Bronchial epithelial cell (primary cell): ENCODE data around the gene HSFX4. TPM values are rescaled to one million over a fixed set of nuclear protein-coding genes. Genes with fewer than 3 reads are reported as not detected.
"Not testable (repeated sequence)": the region's sequence is repeated elsewhere in the genome, so short reads cannot be mapped to it uniquely, and the experiment has no call there.

ENCODE experiments used
- DNase-seq: peaks from one replicate; pipeline ENCODE4 v3.0.0-alpha.2; 2010; ENCODE audit warnings: low read depth
- FAIRE-seq: peaks from 2 replicates; lab custom pipeline; 2011; peaks lifted over from hg19 to GRCh38; lab: Jason Lieb, UNC
- H3K27me3 ChIP-seq: 2 replicates; pipeline ENCODE4 v1.5.1; 2011; ENCODE audit warnings: low read length; ENCODE audit not compliant: control insufficient read depth, insufficient read depth
- H3K36me3 ChIP-seq: 2 replicates; pipeline ENCODE4 v1.5.1; 2011; ENCODE audit warnings: low read length; ENCODE audit not compliant: control insufficient read depth, insufficient read depth
- H3K4me3 ChIP-seq: 2 replicates; pipeline ENCODE4 v1.5.1; 2011; ENCODE audit warnings: mild to moderate bottlenecking, low read depth, low read length, control low read depth
- CTCF ChIP-seq: IDR thresholded peaks from 2 replicates; pipeline ENCODE4 v1.5.1; 2011; ENCODE audit warnings: mild to moderate bottlenecking, moderate library complexity, low read length, control low read depth, inconsistent platforms; ENCODE audit not compliant: insufficient read depth, severe bottlenecking
- total RNA-seq: library from RNA; depleted of rRNA; stranded (reverse); fragments of >200 nt; gene quantifications from 2 replicates; pipeline ENCODE4 v1.2.1, GENCODE V29; 2014

HSFX4 gene
- total RNA-seq, 1 donor from 2014 or later, result not detected

GRCh38 chrX:149908727-149909126 lies 20.6 kb upstream of the HSFX4 start:
- no peak for TF ChIP-seq CTCF
- DNase-seq (no peak), FAIRE-seq (no peak)
- Histone ChIP-seq H3K4me3 (no peak overlapping the region), H3K36me3 (no peaks in the 10 kb centered on the region), H3K27me3 (no peaks in the 10 kb centered on the region)

- Histone ChIP-seq H3K4me3 (no peak overlapping the region), H3K27me3 (no peaks in the 10 kb centered on the region), H3K36me3 (no peaks in the 10 kb centered on the region)
- no peak for TF ChIP-seq CTCF
- no peak for FAIRE-seq
- peak; percentile 30 for DNase-seq
These were observed 19.8 kb upstream of the HSFX4 start for GRCh38 chrX:149909324-149910177.

GRCh38 chrX:149910178-149910695 lies 19.1 kb upstream of the HSFX4 start:
- no peaks in the 10 kb centered on the region for H3K36me3 ChIP-seq
- FAIRE-seq (no peak), DNase-seq (no peak)

DNA sequence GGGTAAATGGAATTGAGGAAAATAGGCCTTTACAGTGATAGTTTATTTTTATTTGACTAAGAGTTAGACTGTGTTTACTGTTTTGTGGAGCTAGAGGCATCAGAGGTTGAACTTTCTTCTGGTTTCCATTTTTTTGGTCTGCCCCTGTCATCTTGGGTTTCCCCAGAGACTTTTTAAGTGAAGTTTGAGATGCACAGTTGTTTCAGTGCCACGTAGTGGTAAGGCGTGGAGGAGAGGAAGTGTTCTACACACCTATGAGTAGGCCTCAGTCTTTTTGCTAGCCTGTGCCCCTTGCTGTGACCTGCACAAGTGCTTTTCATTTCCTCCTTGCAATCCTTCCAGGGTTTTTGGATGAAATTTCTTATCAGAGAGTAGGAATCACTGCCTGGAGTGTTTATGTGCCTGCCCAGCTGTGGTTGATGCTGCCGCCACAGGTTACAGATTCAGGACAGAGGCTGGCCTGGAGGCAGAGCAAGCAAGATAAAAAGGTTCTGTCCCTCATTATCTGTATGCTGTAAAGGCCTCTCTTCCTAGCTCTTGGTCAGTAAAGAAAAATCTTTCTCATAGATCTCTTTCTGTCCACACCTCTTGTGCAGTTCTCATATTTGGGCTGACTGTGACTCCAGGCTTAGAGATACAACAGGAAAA lies 12.5 kb upstream of the HSFX4 start:
- FAIRE-seq, result peak; percentile 43
- H3K4me3 ChIP-seq, result no peak overlapping the region
- H3K27me3 ChIP-seq, result no peaks in the 10 kb centered on the region

More at GRCh38 chrX:149910178-149910695, 19.1 kb upstream of the HSFX4 start:
- no peak overlapping the region for H3K4me3 ChIP-seq
- H3K27me3 ChIP-seq, result no peaks in the 10 kb centered on the region
- TF ChIP-seq CTCF, result no peak

GRCh38 chrX:149923836-149924235 lies 5.5 kb upstream of the HSFX4 start:
- not testable (repeated sequence) for H3K27me3 ChIP-seq, H3K4me3 ChIP-seq, FAIRE-seq, H3K36me3 ChIP-seq, DNase-seq

More for the DNA sequence above, 12.5 kb upstream of the HSFX4 start:
- no peak for TF ChIP-seq CTCF
- no peaks in the 10 kb centered on the region for H3K36me3 ChIP-seq
- DNase-seq, result no peak

GRCh38 chrX:149924434-149924833 lies 4.9 kb upstream of the HSFX4 start:
- DNase-seq, H3K36me3 ChIP-seq, H3K27me3 ChIP-seq, H3K4me3 ChIP-seq: not testable (repeated sequence)
- FAIRE-seq, result peak; percentile 62

GRCh38 chrX:149927245-149927963 lies 2.0 kb upstream of the HSFX4 start:
- peak; percentile 70 for FAIRE-seq
- not testable (repeated sequence) for DNase-seq, H3K4me3 ChIP-seq, H3K36me3 ChIP-seq, H3K27me3 ChIP-seq

DNA sequence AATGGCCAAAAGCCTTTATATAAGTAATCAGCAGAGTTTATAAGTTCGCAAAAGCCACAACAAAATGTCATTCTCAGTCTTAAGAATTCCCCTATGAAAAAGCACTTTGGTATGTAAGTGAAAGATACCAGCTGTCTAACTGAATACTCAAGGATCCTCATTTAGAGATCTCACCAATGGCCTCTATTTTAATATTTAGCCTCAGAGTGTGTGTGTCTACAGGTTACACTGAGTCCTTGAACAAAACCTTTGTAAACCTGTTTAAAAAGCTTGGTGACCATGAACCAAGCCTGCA lies 1.5 kb upstream of the HSFX4 start:
- not testable (repeated sequence) for H3K27me3 ChIP-seq, DNase-seq, H3K4me3 ChIP-seq, FAIRE-seq, H3K36me3 ChIP-seq

- FAIRE-seq, result peak; percentile 62
- DNase-seq, result not testable (repeated sequence)
These were observed 738 bp upstream of the HSFX4 start for GRCh38 chrX:149928635-149929034.

More at GRCh38 chrX:149928635-149929034, 738 bp upstream of the HSFX4 start:
- not testable (repeated sequence) for H3K4me3 ChIP-seq, H3K36me3 ChIP-seq, H3K27me3 ChIP-seq
